Erythroblast (primary cell): ENCODE data around the gene CTSZ.

Experiments used
- GATA1 ChIP-seq: IDR thresholded peaks from 2 replicates; pipeline ENCODE4 v1.6.1; 2011; ENCODE audit warnings: low read depth, mild to moderate bottlenecking, control low read depth, low read length, moderate library complexity
- POLR2A ChIP-seq: IDR thresholded peaks from 2 replicates; pipeline ENCODE4 v1.6.1; 2011; ENCODE audit warnings: mild to moderate bottlenecking, low read length

GRCh38 chr20:59017493-59018231, 10.6 kb upstream of the CTSZ start:
- no peak for TF ChIP-seq POLR2A
- TF ChIP-seq GATA1: no peak
